Stomach smooth muscle (tissue), 2 donors: Measurements from ENCODE around the gene CNTNAP2.
A peak's percentile ranks its signal among the peaks of the same experiment; 100 is the strongest.

ENCODE experiments used
- H3K27ac ChIP-seq: one replicate; pipeline ENCODE4 v1.7.0; 2013; ENCODE audit warnings: mild to moderate bottlenecking, low read length, inconsistent platforms
- H3K27me3 ChIP-seq, 2 donors: one replicate each; pipeline ENCODE4 v1.7.0; 2013; ENCODE audit warnings: low read length in 2 of 2; ENCODE audit not compliant: insufficient read depth in 2 of 2, control insufficient read depth in 1 of 2
- H3K36me3 ChIP-seq, 2 donors: one replicate each; pipeline ENCODE4 v1.7.0; 2013; ENCODE audit warnings: low read length in 2 of 2; ENCODE audit not compliant: control insufficient read depth in 2 of 2, insufficient read depth in 2 of 2
- H3K4me1 ChIP-seq: one replicate; pipeline ENCODE4 v1.7.0; 2013; ENCODE audit warnings: low read length; ENCODE audit not compliant: control insufficient read depth, insufficient read depth
- H3K4me3 ChIP-seq, 2 donors: one replicate each; pipeline ENCODE4 v1.7.0; 2013; ENCODE audit warnings: low read length in 2 of 2
- H3K9ac ChIP-seq, 2 donors: one replicate each; pipeline ENCODE4 v1.7.0; 2013; ENCODE audit warnings: low read length in 2 of 2, mild to moderate bottlenecking in 1 of 2
- H3K9me3 ChIP-seq, 2 donors: one replicate each; pipeline ENCODE4 v1.7.0; 2013; ENCODE audit warnings: low read length in 2 of 2; ENCODE audit not compliant: control insufficient read depth in 2 of 2
- donor health status: healthy.
- donor health status: Pancreatic carcinoma.

Gene CNTNAP2

GRCh38 chr7:148147438-148147837, 2030.8 kb downstream of the CNTNAP2 start:
- Histone ChIP-seq H3K4me3 (no peak overlapping the region), H3K4me1 (no peaks in the 10 kb centered on the region), H3K9me3 (peaks cover 0 to 2% of the 10 kb centered on the region in 2 donors), H3K27me3 (no peaks in the 10 kb centered on the region), H3K36me3 (no peaks in the 10 kb centered on the region), H3K27ac (no peak overlapping the region), H3K9ac (no peak overlapping the region)

- Histone ChIP-seq H3K9me3 (no peaks in the 10 kb centered on the region), H3K4me1 (peaks cover 2% of the 10 kb centered on the region), H3K4me3 (no peak overlapping the region), H3K27me3 (no peaks in the 10 kb centered on the region), H3K36me3 (no peaks in the 10 kb centered on the region), H3K27ac (no peak overlapping the region), H3K9ac (no peak overlapping the region)
Measured at GRCh38 chr7:148148456-148148855, 2031.9 kb downstream of the CNTNAP2 start.

GRCh38 chr7:148149730-148150129, 2033.1 kb downstream of the CNTNAP2 start:
- Histone ChIP-seq H3K4me1 (peaks cover 13% of the 10 kb centered on the region), H3K9me3 (no peaks in the 10 kb centered on the region), H3K27me3 (no peaks in the 10 kb centered on the region), H3K36me3 (no peaks in the 10 kb centered on the region), H3K27ac (no peak overlapping the region), H3K9ac (no peak overlapping the region), H3K4me3 (no peak overlapping the region)

- H3K9me3 ChIP-seq, result no peaks in the 10 kb centered on the region
- no peak overlapping the region for H3K9ac ChIP-seq
- H3K4me3 ChIP-seq, result no peak overlapping the region
- no peaks in the 10 kb centered on the region for H3K36me3 ChIP-seq
- H3K27ac ChIP-seq, result no peak overlapping the region
- peaks cover 15% of the 10 kb centered on the region for H3K4me1 ChIP-seq
- no peaks in the 10 kb centered on the region for H3K27me3 ChIP-seq
Measured at GRCh38 chr7:148151778-148152177, 2035.2 kb downstream of the CNTNAP2 start.

- Histone ChIP-seq H3K36me3 (no peaks in the 10 kb centered on the region), H3K27me3 (no peaks in the 10 kb centered on the region), H3K4me3 (peak overlapping the region in 1 of 2 donors; percentile 35), H3K27ac (no peak overlapping the region), H3K9me3 (no peaks in the 10 kb centered on the region), H3K4me1 (peaks cover 15% of the 10 kb centered on the region), H3K9ac (no peak overlapping the region)
Measured at GRCh38 chr7:148153616-148154284, 2037.1 kb downstream of the CNTNAP2 start.

- no peaks in the 10 kb centered on the region for H3K27me3 ChIP-seq
- H3K27ac ChIP-seq, result no peak overlapping the region
- H3K9ac ChIP-seq, result no peak overlapping the region
- H3K36me3 ChIP-seq, result no peaks in the 10 kb centered on the region
- H3K4me3 ChIP-seq, result no peak overlapping the region
- no peaks in the 10 kb centered on the region for H3K9me3 ChIP-seq
- H3K4me1 ChIP-seq, result peaks cover 15% of the 10 kb centered on the region
Measured at GRCh38 chr7:148155000-148155399, 2038.4 kb downstream of the CNTNAP2 start.

GRCh38 chr7:148155826-148156225, 2039.2 kb downstream of the CNTNAP2 start:
- peaks cover 15% of the 10 kb centered on the region for H3K4me1 ChIP-seq
- no peak overlapping the region for H3K9ac ChIP-seq
- no peaks in the 10 kb centered on the region for H3K36me3 ChIP-seq
- no peak overlapping the region for H3K4me3 ChIP-seq
- no peaks in the 10 kb centered on the region for H3K27me3 ChIP-seq
- H3K27ac ChIP-seq, result no peak overlapping the region
- no peaks in the 10 kb centered on the region for H3K9me3 ChIP-seq

GRCh38 chr7:148156233-148156632, 2039.6 kb downstream of the CNTNAP2 start:
- H3K27me3 ChIP-seq, result no peaks in the 10 kb centered on the region
- H3K4me3 ChIP-seq, result no peak overlapping the region
- no peaks in the 10 kb centered on the region for H3K9me3 ChIP-seq
- no peak overlapping the region for H3K27ac ChIP-seq
- H3K9ac ChIP-seq, result no peak overlapping the region
- H3K4me1 ChIP-seq, result peaks cover 15% of the 10 kb centered on the region
- no peaks in the 10 kb centered on the region for H3K36me3 ChIP-seq

- no peak overlapping the region for H3K4me3 ChIP-seq
- H3K9ac ChIP-seq, result no peak overlapping the region
- H3K36me3 ChIP-seq, result no peaks in the 10 kb centered on the region
- no peaks in the 10 kb centered on the region for H3K27me3 ChIP-seq
- H3K27ac ChIP-seq, result no peak overlapping the region
- H3K9me3 ChIP-seq, result no peaks in the 10 kb centered on the region
- H3K4me1 ChIP-seq, result peaks cover 5% of the 10 kb centered on the region
Measured at GRCh38 chr7:148159331-148159730, 2042.7 kb downstream of the CNTNAP2 start.

GRCh38 chr7:148161776-148162175, 2045.2 kb downstream of the CNTNAP2 start:
- no peak overlapping the region for H3K27ac ChIP-seq
- no peaks in the 10 kb centered on the region for H3K4me1 ChIP-seq
- H3K9ac ChIP-seq, result no peak overlapping the region
- peaks cover 0 to 3% of the 10 kb centered on the region in 2 donors for H3K9me3 ChIP-seq
- no peaks in the 10 kb centered on the region for H3K27me3 ChIP-seq
- H3K4me3 ChIP-seq, result no peak overlapping the region
- no peaks in the 10 kb centered on the region for H3K36me3 ChIP-seq

GRCh38 chr7:148162808-148163207, 2046.2 kb downstream of the CNTNAP2 start:
- Histone ChIP-seq H3K4me3 (no peak overlapping the region), H3K4me1 (no peaks in the 10 kb centered on the region), H3K27ac (no peak overlapping the region), H3K9me3 (peaks cover 0 to 3% of the 10 kb centered on the region in 2 donors), H3K9ac (no peak overlapping the region), H3K36me3 (no peaks in the 10 kb centered on the region), H3K27me3 (no peaks in the 10 kb centered on the region)
